ENCODE results near the gene PTCH2.

The PTCH2 gene

GRCh38 chr1:44775930-44776729 is 66.9 kb downstream of the PTCH2 start:
- Histone ChIP-seq H3K9me3 (ENCODE audit: control insufficient read depth, low read length) (no peaks in the 10 kb centered on the region), H3K36me3 (ENCODE audit: control insufficient read depth, insufficient read depth, low read length) (peaks cover 7% of the 10 kb centered on the region), H3K4me1 (ENCODE audit: control insufficient read depth, insufficient read depth, low read length) (peaks cover 13% of the 10 kb centered on the region), H3K4me3 (ENCODE audit: low read length) (peak overlapping the region; percentile 87), H3K9ac (ENCODE audit: low read length) (peak overlapping the region; percentile 92), H3K27me3 (ENCODE audit: control insufficient read depth, insufficient read depth, low read length) (no peaks in the 10 kb centered on the region)

GRCh38 chr1:44775078-44775929 is 67.7 kb downstream of the PTCH2 start, which contains the start of gene RPS8:
Gene RPS8, plus strand, starts transcription at chr1:44775540. Its CDS starts 57 bp downstream, at chr1:44775597.
- Histone ChIP-seq H3K4me1 (ENCODE audit: control insufficient read depth, insufficient read depth, low read length) (peaks cover 13% of the 10 kb centered on the region), H3K4me3 (ENCODE audit: low read length) (peak within 1 kb of the TSS; percentile 87), H3K9me3 (ENCODE audit: control insufficient read depth, low read length) (no peaks in the 10 kb centered on the region), H3K9ac (ENCODE audit: low read length) (peak within 1 kb of the TSS; percentile 92), H3K27me3 (ENCODE audit: control insufficient read depth, insufficient read depth, low read length) (no peaks in the 10 kb centered on the region), H3K36me3 (ENCODE audit: control insufficient read depth, insufficient read depth, low read length) (peaks cover 7% of the 10 kb centered on the region)

Measured in mucosa of stomach (tissue), 1 donor.